ENCODE measurements around the gene ZNF428. TPM values are rescaled to one million over a fixed set of nuclear protein-coding genes. Genes with fewer than 3 reads are reported as not detected.
"Not testable (repeated sequence)": the region's sequence is repeated elsewhere in the genome, so short reads cannot be mapped to it uniquely, and the experiment has no call there.

Gene ZNF428
- polyA plus RNA-seq, 4 donors, result 16.8 to 43.2 (median 25.3) TPM

DNA sequence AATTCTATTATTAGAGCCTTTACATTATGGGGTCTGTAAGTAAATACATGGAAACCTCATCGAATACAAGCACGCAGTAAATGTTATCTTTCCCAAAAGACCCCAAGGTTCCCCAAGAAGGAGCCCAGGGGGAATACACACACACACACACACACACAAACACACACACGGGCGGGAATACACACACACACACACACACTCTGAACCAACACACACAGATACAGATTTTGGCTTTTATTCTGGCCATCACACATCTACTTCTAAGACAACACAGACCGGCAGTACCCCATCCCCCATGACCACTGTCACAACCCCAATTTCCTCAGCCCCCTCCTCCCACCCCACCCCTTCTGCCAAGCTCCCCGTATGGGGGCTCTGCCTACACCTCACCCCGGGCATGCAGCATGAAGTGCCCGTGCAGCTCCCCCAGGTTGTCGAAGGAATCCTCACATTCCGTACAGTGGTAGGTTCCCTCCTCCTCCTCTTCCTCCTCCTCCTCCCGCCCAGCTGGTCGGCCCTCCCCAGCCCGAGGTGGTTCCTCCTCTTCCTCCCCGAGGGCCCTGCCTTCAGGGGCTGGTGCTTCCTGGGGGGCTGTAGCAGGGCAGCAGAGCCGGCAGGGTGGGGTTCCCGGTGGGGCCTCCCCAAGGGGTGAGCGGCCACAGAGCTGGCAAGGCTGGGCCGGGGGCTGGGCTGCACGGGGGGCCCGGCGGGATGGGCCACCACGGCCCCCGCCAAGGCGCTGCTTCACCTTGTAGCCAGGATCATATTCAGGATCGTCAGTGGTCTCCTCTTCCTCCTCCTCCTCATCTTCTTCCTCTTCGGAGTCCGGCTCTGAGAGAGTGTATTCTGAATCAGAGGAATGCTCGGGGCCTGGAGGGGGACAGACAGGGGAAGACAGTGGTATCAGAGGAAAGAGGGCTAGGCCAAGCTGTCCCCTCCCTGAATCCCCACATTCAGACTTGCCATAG is 11.9 kb downstream of the ZNF428 start:
- Histone ChIP-seq H3K4me3 (ENCODE audit: low read depth in 1 of 3, low read length in 3 of 3) (no peak overlapping the region), H3K27ac (ENCODE audit: low read depth in 1 of 3, low read length in 2 of 3) (no peak overlapping the region), H3K9me3 (ENCODE audit: control insufficient read depth in 2 of 2, insufficient read depth in 1 of 2, low read depth in 1 of 2, low read length in 1 of 2) (no peaks in the 10 kb centered on the region), H3K4me1 (ENCODE audit: control insufficient read depth in 3 of 3, insufficient read depth in 2 of 3, low read depth in 1 of 3, low read length in 2 of 3) (no peaks in the 10 kb centered on the region), H3K36me3 (ENCODE audit: control insufficient read depth in 3 of 3, insufficient read depth in 2 of 3, low read depth in 1 of 3, low read length in 3 of 3) (peaks cover 0 to 41% (median 0%) of the 10 kb centered on the region in 3 donors), H3K27me3 (ENCODE audit: control insufficient read depth in 3 of 3, insufficient read depth in 3 of 3, low read length in 3 of 3) (no peaks in the 10 kb centered on the region)
- DNase-seq (no peak), FAIRE-seq (no peak)
- WGBS, 3 donors, result 79 to 82% (median 81%) methylated on average over 25 to 28 of the region's 28 CpGs

DNA sequence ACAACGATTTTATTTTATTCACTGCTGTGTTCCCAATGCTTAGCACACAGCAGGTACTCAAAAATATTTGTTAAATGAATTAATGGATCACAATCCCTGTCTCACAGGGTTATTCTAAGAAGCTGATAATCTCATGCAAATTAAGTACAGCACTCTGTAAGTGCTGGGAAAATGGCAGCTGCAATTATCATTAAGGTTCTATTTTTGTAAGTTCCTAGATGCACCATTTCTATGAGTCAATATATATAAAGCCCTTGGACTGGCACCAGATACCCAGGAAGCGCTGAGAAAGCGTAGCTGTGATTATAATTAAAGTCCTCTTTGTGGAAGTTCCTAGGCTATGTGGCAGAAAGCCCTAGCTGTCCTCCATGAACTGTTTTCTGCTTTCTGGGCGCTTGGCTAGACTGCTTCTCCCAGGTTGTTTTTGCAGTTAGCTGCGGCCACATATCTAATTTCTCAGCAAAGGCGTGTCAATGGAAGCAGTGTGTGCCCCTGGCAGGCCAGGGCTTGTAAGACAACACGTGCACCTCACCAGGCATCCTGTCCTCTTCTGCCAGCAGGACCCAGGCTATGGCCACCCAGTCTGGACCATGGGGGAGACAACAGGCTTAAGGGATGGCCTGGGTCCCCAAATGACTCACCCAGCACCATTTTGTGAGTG is 12.7 kb downstream of the ZNF428 start:
- H3K4me1 ChIP-seq (ENCODE audit: control insufficient read depth in 3 of 3, insufficient read depth in 2 of 3, low read depth in 1 of 3, low read length in 2 of 3), result no peaks in the 10 kb centered on the region
- no peaks in the 10 kb centered on the region for H3K9me3 ChIP-seq (ENCODE audit: control insufficient read depth in 2 of 2, insufficient read depth in 1 of 2, low read depth in 1 of 2, low read length in 1 of 2)
- H3K27me3 ChIP-seq (ENCODE audit: control insufficient read depth in 3 of 3, insufficient read depth in 3 of 3, low read length in 3 of 3), result no peaks in the 10 kb centered on the region
- 82 to 93% (median 84%) methylated on average over 7 of the region's 7 CpGs for WGBS, 3 donors
- FAIRE-seq, result no peak
- no peak overlapping the region for H3K27ac ChIP-seq (ENCODE audit: low read depth in 1 of 3, low read length in 2 of 3)
- DNase-seq, result no peak
- H3K4me3 ChIP-seq (ENCODE audit: low read depth in 1 of 3, low read length in 3 of 3), result no peak overlapping the region
- H3K36me3 ChIP-seq (ENCODE audit: control insufficient read depth in 3 of 3, insufficient read depth in 2 of 3, low read depth in 1 of 3, low read length in 3 of 3), result peaks cover 0 to 40% (median 0%) of the 10 kb centered on the region in 3 donors

DNA sequence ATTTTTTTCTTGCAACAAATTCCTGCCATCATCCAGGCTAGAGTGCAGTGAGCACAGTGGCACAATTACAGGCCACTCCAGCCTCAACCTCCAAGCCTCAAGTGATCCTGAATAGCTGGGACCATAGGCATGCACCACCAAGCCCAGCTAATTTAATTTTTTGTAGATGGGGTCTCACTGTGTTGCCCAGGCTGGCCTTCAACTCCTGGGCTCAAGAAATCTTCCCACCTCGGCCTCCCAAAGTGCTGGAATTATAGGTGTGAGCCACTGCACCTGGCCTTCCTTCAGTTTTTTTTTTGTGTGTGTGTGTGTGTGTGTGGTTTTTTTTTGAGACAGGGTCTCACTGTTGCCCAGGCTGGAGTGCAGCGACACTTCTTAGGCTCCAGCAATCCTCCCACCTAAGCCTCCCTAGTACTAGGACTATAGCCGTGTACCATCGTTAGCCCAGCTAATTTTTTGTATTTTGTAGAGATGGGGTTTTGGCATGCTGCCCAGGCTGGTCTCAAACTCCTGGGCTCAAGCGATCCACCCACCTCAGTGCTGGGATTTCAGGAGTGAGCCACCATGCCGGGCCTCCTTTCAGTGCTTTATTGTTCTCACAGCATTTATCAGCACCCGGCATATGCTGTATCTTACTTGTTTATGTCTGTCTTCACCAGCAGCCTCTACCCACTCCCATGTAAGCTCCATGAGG is 13.4 kb downstream of the ZNF428 start:
- peaks cover 0 to 36% (median 0%) of the 10 kb centered on the region in 3 donors for H3K36me3 ChIP-seq (ENCODE audit: control insufficient read depth in 3 of 3, insufficient read depth in 2 of 3, low read depth in 1 of 3, low read length in 3 of 3)
- H3K27ac ChIP-seq (ENCODE audit: low read depth in 1 of 3, low read length in 2 of 3), result no peak overlapping the region
- WGBS, 3 donors, result 74 to 87% (median 83%) methylated on average over 7 of the region's 7 CpGs
- DNase-seq (no peak), FAIRE-seq (no peak)
- H3K4me1 ChIP-seq (ENCODE audit: control insufficient read depth in 3 of 3, insufficient read depth in 2 of 3, low read depth in 1 of 3, low read length in 2 of 3), result no peaks in the 10 kb centered on the region
- no peaks in the 10 kb centered on the region for H3K9me3 ChIP-seq (ENCODE audit: control insufficient read depth in 2 of 2, insufficient read depth in 1 of 2, low read depth in 1 of 2, low read length in 1 of 2)
- no peaks in the 10 kb centered on the region for H3K27me3 ChIP-seq (ENCODE audit: control insufficient read depth in 3 of 3, insufficient read depth in 3 of 3, low read length in 3 of 3)
- H3K4me3 ChIP-seq (ENCODE audit: low read depth in 1 of 3, low read length in 3 of 3), result no peak overlapping the region

DNA sequence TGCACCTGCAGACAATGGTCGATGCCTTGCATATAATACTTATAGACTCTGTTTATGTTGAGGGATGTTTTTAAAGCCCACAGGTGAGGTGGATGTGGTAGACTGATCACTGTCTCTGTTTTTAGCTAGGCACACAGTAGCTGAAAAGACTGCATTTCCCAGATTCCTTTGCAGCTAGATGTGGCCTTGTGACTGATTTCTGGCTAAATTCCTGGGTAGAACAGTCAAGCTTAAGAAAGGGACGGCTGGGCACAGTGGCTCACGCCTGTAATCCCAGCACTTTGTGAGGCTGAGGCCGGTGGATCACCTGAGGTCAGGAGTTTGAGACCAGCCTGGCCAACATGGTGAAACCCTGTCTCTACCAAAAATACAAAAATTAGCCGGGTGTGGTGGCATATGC is 19.1 kb downstream of the ZNF428 start:
- H3K27ac ChIP-seq (ENCODE audit: low read depth in 1 of 3, low read length in 2 of 3); H3K27me3 ChIP-seq (ENCODE audit: control insufficient read depth in 3 of 3, insufficient read depth in 3 of 3, low read length in 3 of 3); H3K4me3 ChIP-seq (ENCODE audit: low read depth in 1 of 3, low read length in 3 of 3); DNase-seq; FAIRE-seq; H3K9me3 ChIP-seq (ENCODE audit: control insufficient read depth in 2 of 2, insufficient read depth in 1 of 2, low read depth in 1 of 2, low read length in 1 of 2); H3K4me1 ChIP-seq (ENCODE audit: control insufficient read depth in 3 of 3, insufficient read depth in 2 of 3, low read depth in 1 of 3, low read length in 2 of 3): not testable (repeated sequence)
- H3K36me3 ChIP-seq (ENCODE audit: control insufficient read depth in 3 of 3, insufficient read depth in 2 of 3, low read depth in 1 of 3, low read length in 3 of 3), result peaks cover 4 to 25% (median 5%) of the 10 kb centered on the region in 3 donors
- 84 to 89% (median 84%) methylated on average over 5 of the region's 5 CpGs for WGBS, 3 donors

DNA sequence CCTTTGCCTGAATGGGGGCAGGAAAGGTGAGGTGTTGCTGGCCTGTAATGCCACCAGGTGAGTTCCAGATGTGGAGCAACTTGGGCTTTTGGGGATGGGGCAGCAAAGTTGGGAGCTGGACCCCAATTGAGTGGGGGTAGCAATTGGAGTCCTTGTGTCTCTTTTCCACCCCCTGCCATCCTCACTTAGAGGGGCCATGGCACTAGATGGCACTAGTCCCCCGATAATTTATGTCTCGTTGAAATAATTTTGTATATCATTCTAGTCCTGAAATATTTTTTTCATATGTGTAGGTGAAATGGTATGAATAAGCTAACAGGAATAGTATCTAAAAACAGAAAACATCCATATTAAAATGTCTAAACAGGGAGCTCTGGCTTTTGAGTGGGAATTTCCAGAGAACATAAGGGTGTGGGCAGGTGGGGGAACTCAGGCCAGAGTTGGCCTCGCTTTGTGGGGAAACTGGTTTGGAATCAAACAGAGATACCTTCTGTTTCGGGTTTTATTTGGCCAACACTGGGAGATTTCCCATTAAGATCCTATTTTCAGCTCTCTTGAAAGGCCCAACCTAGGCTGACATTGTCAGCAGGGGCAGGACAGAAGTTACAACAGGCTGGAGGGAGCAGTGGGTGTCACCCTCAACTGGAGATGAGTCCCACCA is 19.7 kb downstream of the ZNF428 start:
- WGBS, 3 donors, result 89 to 93% (median 93%) methylated on average over 4 of the region's 4 CpGs
- FAIRE-seq (no peak), DNase-seq (no peak)
- Histone ChIP-seq H3K27me3 (ENCODE audit: control insufficient read depth in 3 of 3, insufficient read depth in 3 of 3, low read length in 3 of 3) (no peaks in the 10 kb centered on the region), H3K4me1 (ENCODE audit: control insufficient read depth in 3 of 3, insufficient read depth in 2 of 3, low read depth in 1 of 3, low read length in 2 of 3) (peaks cover 2 to 6% (median 6%) of the 10 kb centered on the region in 3 donors), H3K4me3 (ENCODE audit: low read depth in 1 of 3, low read length in 3 of 3) (no peak overlapping the region), H3K27ac (ENCODE audit: low read depth in 1 of 3, low read length in 2 of 3) (no peak overlapping the region), H3K36me3 (ENCODE audit: control insufficient read depth in 3 of 3, insufficient read depth in 2 of 3, low read depth in 1 of 3, low read length in 3 of 3) (peaks cover 4 to 25% (median 5%) of the 10 kb centered on the region in 3 donors), H3K9me3 (ENCODE audit: control insufficient read depth in 2 of 2, insufficient read depth in 1 of 2, low read depth in 1 of 2, low read length in 1 of 2) (no peaks in the 10 kb centered on the region)

DNA sequence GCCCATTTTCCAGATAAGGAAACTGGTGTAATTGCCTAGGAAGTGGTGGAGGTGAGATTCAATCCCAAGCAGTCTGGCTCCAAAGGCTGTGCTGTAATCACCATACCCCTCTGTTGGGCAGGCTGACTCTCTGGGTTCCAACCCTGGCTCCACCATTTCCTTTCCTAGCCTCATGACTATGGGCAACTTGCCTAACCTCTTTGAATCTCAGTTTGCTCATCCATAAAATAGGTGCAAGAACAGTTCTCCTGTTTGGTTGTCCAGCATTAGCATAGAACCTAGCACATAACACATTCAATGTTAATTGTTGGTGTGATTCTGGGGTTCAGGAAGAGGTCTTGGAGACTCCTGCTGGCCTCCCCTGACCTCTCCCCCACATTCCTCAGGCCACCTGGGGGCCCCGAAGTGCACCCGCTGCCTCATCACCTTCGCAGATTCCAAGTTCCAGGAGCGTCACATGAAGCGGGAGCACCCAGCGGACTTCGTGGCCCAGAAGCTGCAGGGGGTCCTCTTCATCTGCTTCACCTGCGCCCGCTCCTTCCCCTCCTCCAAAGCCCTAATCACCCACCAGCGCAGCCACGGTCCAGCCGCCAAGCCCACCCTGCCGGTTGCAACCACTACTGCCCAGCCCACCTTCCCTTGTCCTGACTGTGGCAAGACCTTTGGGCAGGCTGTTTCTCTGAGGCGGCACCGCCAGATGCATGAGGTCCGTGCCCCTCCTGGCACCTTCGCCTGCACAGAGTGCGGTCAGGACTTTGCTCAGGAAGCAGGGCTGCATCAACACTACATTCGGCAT is 20.8 kb downstream of the ZNF428 start:
- Histone ChIP-seq H3K27ac (ENCODE audit: low read depth in 1 of 3, low read length in 2 of 3) (no peak overlapping the region), H3K27me3 (ENCODE audit: control insufficient read depth in 3 of 3, insufficient read depth in 3 of 3, low read length in 3 of 3) (no peaks in the 10 kb centered on the region), H3K4me1 (ENCODE audit: control insufficient read depth in 3 of 3, insufficient read depth in 2 of 3, low read depth in 1 of 3, low read length in 2 of 3) (peaks cover 2 to 17% (median 6%) of the 10 kb centered on the region in 3 donors), H3K4me3 (ENCODE audit: low read depth in 1 of 3, low read length in 3 of 3) (no peak overlapping the region), H3K9me3 (ENCODE audit: control insufficient read depth in 2 of 2, insufficient read depth in 1 of 2, low read depth in 1 of 2, low read length in 1 of 2) (no peaks in the 10 kb centered on the region), H3K36me3 (ENCODE audit: control insufficient read depth in 3 of 3, insufficient read depth in 2 of 3, low read depth in 1 of 3, low read length in 3 of 3) (peaks cover 4 to 33% (median 5%) of the 10 kb centered on the region in 3 donors)
- DNase-seq (no peak), FAIRE-seq (no peak)
- WGBS, 3 donors, result 83 to 89% (median 85%) methylated on average over 17 to 19 of the region's 19 CpGs

DNA sequence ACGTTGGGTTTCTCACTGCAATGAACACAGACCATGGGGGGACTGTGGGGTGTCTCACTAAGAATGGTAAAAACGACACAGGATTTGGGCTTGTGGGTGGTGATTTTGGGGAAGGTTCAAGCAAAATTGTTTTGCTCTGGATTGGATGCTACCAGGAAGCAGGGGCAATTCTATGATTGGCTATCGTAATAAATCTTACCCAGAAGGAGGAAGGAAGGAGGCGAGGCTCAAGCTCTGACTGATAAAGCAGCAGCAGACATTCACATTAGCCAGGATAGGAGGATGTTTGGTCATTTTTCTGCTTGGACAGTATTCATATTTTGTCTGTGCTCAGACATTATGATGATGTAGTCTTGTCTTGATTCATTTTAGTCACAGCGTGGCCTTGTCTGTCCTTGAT is 21.6 kb downstream of the ZNF428 start:
- DNase-seq, result no peak

More for the DNA sequence above, 21.6 kb downstream of the ZNF428 start:
- peaks cover 4 to 40% (median 5%) of the 10 kb centered on the region in 3 donors for H3K36me3 ChIP-seq (ENCODE audit: control insufficient read depth in 3 of 3, insufficient read depth in 2 of 3, low read depth in 1 of 3, low read length in 3 of 3)
- FAIRE-seq, result no peak
- no peak overlapping the region for H3K4me3 ChIP-seq (ENCODE audit: low read depth in 1 of 3, low read length in 3 of 3)
- no peaks in the 10 kb centered on the region for H3K27me3 ChIP-seq (ENCODE audit: control insufficient read depth in 3 of 3, insufficient read depth in 3 of 3, low read length in 3 of 3)
- WGBS, 3 donors, result 28 to 50% (median 43%) methylated on average over 5 of the region's 5 CpGs
- no peaks in the 10 kb centered on the region for H3K9me3 ChIP-seq (ENCODE audit: control insufficient read depth in 2 of 2, insufficient read depth in 1 of 2, low read depth in 1 of 2, low read length in 1 of 2)
- peaks cover 2 to 19% (median 6%) of the 10 kb centered on the region in 3 donors for H3K4me1 ChIP-seq (ENCODE audit: control insufficient read depth in 3 of 3, insufficient read depth in 2 of 3, low read depth in 1 of 3, low read length in 2 of 3)
- H3K27ac ChIP-seq (ENCODE audit: low read depth in 1 of 3, low read length in 2 of 3), result no peak overlapping the region

Data from small intestine (tissue), 7 donors.